Activated CD8-positive, alpha-beta memory T cell treated with anti-CD3 and anti-CD28 coated beads, Interleukin-2, amount 50 U/mL, for 24 hours (primary cell): ENCODE results near the gene CLSTN3.

Experiments
- DNase-seq: peaks from one replicate; pipeline ENCODE4 v3.0.0-alpha.2; 2020; ENCODE audit errors: extremely low read depth

CLSTN3 gene

DNA sequence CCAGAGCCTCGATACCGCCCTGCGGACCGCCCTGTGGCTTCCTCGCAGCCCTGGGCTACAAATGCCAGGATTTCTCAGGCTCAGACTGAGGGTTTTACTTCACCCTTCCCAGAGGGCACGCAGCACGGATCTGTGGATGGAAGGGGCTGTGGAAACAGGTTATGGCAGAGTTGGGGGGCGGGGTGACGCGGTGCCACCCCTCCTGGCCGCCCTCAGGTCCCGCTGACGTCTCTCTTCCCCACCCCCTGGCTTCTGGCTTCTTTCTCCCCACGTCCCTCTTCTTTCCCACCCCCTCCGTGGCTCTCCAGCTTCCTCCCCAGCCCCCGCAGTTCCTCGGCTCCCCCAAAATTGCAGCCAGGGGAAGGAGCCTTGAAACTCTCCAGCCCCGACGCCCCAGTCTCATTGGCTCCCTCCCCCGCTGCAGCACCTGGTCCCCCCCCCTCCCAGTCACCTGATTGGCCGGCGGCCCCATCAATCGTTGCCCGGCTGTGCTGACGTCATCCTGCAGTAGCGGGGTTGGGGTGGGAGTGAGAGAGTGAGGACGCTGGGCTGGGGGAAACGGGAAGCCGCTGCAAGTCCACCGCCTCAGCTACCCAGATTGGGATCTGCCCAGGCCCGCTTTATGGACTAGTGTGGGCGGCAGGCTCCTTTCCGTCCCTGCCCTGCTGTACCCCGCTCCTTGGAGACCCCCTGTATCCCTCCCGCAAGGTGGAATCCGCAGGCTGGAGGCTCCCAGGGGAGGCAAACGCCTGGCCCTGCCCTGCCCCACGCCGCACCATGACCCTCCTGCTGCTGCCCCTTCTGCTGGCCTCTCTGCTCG is at the start of gene CLSTN3:
CLSTN3 (plus strand) TSS at position 500 of the 820 bp plus-strand sequence; CDS start at position 778, 278 bp downstream.
- DNase-seq, result peak; percentile 55

- DNase-seq, result no peak
Measured at GRCh38 chr12:7081037-7081436, 49.1 kb upstream of the CLSTN3 start.

- DNase-seq, result no peak
Measured at GRCh38 chr12:7083125-7083524, 47.0 kb upstream of the CLSTN3 start.

GRCh38 chr12:7089196-7089871 is 40.8 kb upstream of the CLSTN3 start:
- DNase-seq, result no peak

DNA sequence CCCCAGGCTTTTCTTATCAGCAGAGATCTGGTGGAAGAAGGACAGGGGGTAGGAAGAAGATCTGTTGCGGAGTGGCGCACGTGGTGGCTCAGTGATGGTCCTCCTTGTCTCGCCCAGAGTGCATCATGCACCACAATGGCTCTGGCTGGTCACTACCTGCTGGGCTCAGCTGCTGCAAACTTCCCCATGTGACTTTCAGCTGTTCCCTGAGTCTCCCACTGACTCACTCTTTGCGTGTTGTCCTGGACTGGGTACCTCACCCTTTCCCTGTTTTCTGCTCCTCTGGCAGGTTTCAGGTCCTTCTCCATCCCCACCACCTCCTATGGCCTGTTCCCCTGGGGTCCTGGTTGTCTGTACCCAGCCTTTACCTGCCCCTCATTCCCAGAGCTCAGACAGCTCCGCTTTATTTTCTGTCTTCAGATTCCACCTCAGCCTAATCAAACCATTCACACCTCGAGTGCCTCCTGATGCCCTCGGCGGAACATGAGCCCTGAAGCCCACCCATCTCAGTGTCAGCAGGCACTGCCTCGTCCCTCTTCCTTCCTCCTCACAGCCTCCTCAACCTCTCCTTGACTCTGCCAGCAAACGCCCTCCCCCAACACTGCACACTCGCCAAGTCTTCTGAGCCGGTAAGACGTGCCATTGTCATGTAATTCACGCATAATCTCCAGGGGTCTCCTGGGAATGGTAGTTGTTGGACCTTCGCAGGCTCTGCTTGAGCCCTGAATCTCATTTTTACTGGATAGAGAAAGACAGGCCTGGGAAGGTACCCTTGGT is 39.8 kb upstream of the CLSTN3 start:
- DNase-seq, result no peak

- no peak for DNase-seq
Measured at GRCh38 chr12:7091171-7091570, 39.0 kb upstream of the CLSTN3 start.

GRCh38 chr12:7091660-7092228 is 38.4 kb upstream of the CLSTN3 start:
- DNase-seq, result no peak

DNA sequence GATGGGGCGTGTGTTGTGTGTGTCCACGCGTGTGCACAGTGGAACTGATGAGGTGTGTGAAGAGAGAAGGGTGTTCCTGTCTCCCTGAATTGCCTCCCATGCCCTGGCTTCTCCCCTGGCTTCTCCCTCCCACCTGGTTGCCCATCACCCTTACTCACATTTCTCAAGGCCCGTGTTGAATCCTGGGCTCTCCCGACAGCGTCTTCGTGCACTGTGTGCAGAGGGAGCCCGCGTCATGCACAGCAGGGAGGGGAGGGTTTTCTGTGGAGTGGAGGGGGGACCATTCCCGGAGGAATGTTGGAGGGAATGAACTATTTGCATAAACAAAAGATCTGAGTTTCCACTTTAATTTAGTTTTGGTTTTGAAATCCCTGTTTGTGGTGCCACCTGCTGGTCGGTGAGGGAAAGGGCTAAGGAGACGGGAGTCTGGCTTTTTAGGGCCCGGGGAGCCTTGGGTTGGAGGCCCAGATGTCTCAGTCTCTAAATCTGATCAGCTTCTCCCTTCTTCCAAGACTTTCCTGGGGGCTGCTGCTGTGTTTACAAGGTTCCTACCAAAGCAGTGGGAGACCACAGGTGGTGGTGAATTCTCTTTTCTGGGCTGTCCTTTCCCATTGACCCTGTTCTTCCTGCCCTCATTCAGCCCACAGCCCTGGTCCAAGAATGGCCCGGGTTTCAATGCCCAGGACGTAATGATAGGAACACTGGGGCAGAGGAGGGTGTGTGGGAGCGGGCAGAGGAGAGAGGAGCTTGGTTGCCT is 37.8 kb upstream of the CLSTN3 start, which contains the start of gene C1R:
C1R (minus strand) TSS at position 217 of the 757 bp plus-strand sequence; CDS start at position 160, 57 bp downstream.
- DNase-seq, result peak; percentile 37

DNA sequence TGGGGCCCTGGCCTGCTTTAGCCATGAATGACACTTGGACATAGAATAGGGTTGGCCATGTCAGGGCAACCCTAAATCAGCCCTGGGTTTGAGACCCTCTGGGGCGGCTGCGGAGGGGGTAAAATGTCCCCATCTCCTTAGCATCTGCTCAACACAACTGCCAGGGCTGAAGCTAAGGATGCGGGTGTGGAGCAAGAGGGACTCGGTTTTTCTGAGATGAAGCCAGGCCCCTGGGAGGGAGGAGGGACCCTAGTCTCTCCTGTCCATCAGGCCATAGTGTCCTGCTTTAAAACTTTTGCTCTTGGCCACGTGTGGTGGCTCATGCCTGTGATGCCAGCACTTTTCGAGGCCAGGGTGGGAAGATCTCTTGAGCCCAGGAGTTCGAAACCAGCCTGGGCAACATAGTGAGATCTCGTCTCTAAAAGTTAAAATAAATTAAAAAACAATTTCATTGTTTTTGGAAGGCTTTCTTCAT is 37.1 kb upstream of the CLSTN3 start:
- no peak for DNase-seq

DNA sequence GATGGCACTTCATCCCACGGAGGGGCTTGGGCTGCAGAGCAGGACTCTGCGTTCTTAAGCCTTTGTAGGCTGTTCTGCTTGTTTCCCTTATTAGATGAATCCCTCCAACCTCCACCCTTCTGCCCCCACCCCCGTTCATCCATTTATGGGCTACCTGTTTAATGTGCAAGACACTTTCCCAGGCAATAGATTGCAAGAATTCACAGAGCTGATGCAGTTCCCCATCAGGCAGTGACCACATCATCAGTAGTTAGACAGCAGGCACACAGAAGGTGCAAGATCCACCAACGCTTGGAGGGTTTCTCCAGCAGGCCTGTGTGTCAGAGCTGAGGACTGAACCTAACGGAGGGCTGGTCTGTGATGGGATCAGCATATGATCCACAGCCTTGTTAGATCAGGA is 36.7 kb upstream of the CLSTN3 start:
- no peak for DNase-seq

DNA sequence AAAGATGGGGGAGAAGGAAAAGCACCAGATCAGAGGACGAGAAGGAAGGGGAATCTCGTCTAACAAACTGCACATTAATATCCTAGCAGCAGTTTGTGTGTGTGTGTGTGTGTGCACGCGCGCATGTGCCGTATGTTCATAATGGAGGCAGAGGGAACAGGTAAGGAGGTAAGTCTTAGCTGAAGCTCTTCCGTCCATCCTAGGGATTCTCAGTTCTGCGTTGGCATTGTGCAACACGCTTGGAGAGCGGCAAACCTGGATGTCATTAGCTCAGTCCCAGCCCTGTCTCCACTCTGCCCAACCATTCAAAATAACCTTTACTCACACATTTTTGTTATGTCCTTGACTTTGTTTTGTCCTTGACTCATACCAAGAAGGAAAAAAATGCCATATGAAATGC is 36.3 kb upstream of the CLSTN3 start:
- DNase-seq, result no peak

- no peak for DNase-seq
Measured at GRCh38 chr12:7096006-7096932, 33.9 kb upstream of the CLSTN3 start.

- no peak for DNase-seq
Measured at GRCh38 chr12:7096979-7097378, 33.2 kb upstream of the CLSTN3 start.

DNA sequence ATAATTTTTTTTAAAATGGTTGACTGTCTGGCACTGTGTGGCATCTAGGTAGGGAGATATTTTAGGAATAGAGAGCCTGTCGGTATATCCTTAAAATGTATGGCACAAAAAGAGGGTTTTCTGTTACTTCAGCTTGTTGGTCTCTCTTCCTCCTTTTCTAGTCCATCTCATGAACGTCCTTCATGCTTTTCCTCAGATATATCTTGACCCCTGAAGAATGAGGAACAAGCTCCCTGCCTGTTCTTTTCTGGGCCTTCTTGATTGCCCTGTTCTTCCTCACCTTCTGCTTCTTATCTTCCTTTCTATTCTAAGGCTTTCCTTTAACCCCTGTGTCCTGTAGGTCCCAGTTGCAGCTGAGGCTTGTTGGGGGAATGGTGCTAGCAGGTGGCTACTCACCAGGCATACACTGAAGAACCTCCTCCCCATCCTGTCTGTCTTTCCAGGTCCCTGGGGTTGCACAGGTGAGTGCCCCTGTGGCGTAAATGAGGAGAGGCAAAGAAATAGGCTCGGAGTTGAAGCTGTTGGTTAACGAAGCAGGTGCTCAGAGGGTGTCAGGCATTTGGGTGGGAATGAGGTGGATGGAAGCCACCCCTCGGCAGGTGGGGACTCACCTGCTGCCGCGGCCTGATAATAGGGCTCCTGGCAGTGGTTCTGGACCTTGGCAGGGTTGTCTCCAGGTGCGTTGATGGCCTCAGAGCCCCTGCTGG is 30.7 kb upstream of the CLSTN3 start:
- no peak for DNase-seq

- DNase-seq, result no peak
Measured at GRCh38 chr12:7100239-7100638, 29.9 kb upstream of the CLSTN3 start.

DNA sequence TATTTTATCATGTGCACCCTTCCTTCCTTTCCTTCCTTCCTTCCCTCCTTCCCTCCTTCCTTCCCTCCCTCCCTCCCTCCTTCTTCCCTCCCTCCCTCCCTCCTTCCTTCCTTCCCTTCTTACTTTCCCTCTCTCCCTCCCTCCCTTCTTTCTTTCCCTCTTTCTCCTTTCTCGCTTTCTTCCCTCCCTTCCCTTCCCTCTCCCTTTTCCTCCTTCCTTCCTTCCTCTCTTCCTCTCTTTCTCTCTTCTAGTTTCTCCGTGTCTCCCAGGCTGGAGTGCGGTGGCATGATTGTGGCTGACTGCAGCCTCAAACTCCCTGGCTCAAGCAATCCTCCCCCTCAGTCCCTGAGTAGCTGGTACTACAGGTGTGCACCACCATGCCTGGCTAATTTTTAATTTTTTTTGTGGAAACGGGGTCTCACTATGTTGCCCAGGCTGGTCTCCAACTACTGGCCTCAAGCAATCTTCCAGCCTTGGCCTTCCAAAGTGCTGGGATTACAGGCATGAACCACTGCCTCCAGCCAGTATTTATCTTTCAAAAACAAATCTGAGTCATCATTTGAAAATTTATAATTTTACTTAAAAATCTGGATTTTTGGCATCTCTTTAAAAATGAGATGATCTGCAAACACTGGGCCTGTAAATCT is 29.0 kb upstream of the CLSTN3 start:
- DNase-seq, result no peak

GRCh38 chr12:7101694-7102131 is 28.5 kb upstream of the CLSTN3 start:
- DNase-seq, result no peak

DNA sequence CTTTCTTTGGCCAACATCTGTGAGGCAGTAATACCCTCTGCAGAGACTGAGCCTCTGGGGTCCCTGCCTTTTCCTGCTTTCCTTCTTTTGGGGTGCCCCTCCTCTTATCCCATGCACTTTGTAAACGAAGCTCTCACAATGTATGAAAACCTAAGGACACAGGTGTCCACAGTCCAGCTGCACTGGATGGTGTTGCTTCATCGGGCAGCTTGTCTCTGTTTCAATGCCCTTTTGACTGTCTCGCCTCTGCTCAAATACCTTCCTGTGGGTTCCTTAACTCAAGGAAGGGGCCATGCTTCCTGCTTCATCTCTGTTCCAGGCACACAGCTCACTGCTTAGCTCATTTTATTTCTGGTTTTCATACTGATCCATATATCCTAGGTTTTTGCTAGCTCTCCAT is 27.6 kb upstream of the CLSTN3 start:
- DNase-seq, result no peak
